HepG2 (cell line): ENCODE results near the gene DNAJB6. TPM values are rescaled to one million over a fixed set of nuclear protein-coding genes. Genes with fewer than 3 reads are reported as not detected.

ENCODE experiments used
- GTF2F1 ChIP-seq: fragments of 150-350 bp; IDR thresholded peaks from 2 replicates; pipeline ENCODE4 v1.6.1; 2014; ENCODE audit warnings: low read length
- IKZF4 ChIP-seq: sonication (generic); formaldehyde crosslinking; IDR thresholded peaks from 2 replicates; pipeline ENCODE4 v1.5.1; 2020; ENCODE audit warnings: borderline replicate concordance, mild to moderate bottlenecking, low read depth, missing genetic modification reagents; ENCODE audit errors: not compliant biosample characterization
- NFE2L2 ChIP-seq: fragments of 150-350 bp; IDR thresholded peaks from 2 replicates; pipeline ENCODE4 v1.6.1; 2014; ENCODE audit warnings: low read length
- SAFB2 ChIP-seq: sonication (generic); formaldehyde crosslinking; IDR thresholded peaks from 2 replicates; pipeline ENCODE4 v1.5.1; 2020; ENCODE audit warnings: missing genetic modification reagents, low read depth, mild to moderate bottlenecking, borderline replicate concordance
- SIX4 ChIP-seq: sonication (generic); formaldehyde crosslinking; IDR thresholded peaks from 2 replicates; pipeline ENCODE4 v1.4.0; 2020; ENCODE audit warnings: missing genetic modification reagents
- SNAI1 ChIP-seq: sonication (generic); formaldehyde crosslinking; IDR thresholded peaks from 2 replicates; pipeline ENCODE4 v1.5.0; 2020; ENCODE audit warnings: mild to moderate bottlenecking, missing genetic modification reagents, borderline replicate concordance
- ZBTB20 ChIP-seq: sonication (generic); formaldehyde crosslinking; IDR thresholded peaks from 2 replicates; pipeline ENCODE4 v1.8.1; 2023; ENCODE audit warnings: missing genetic modification reagents, low read depth, mild to moderate bottlenecking, borderline replicate concordance
- ZBTB7B ChIP-seq: sonication (generic); formaldehyde crosslinking; IDR thresholded peaks from 2 replicates; pipeline ENCODE4 v1.4.0; 2020; ENCODE audit warnings: missing genetic modification reagents
- ZNF501 ChIP-seq: sonication (generic); formaldehyde crosslinking; IDR thresholded peaks from 2 replicates; pipeline ENCODE4 v1.5.1; 2020; ENCODE audit warnings: mild to moderate bottlenecking, moderate library complexity, missing genetic modification reagents
- ZNF598 ChIP-seq: sonication (generic); formaldehyde crosslinking; IDR thresholded peaks from 2 replicates; pipeline ENCODE4 v1.5.1; 2020; ENCODE audit warnings: mild to moderate bottlenecking, missing genetic modification reagents, borderline replicate concordance
- ZNF607 ChIP-seq: sonication (generic); formaldehyde crosslinking; IDR thresholded peaks from 2 replicates; pipeline ENCODE4 v1.5.1; 2020; ENCODE audit warnings: missing genetic modification reagents, mild to moderate bottlenecking, borderline replicate concordance
- ZSCAN12 ChIP-seq: sonication (generic); formaldehyde crosslinking; IDR thresholded peaks from 2 replicates; pipeline ENCODE4 v1.9.0; 2021; ENCODE audit warnings: mild to moderate bottlenecking, missing genetic modification reagents
- polyA plus RNA-seq, 8 experiments: library from polyadenylated mRNA; depleted of rRNA in 3 of 8; stranded (reverse) in 7 of 8; unstranded in 1 of 8; fragments of >200 nt; fragmentation: Illumina TruSeq in 4 of 8; extraction: Trizol in 4 of 8; gene quantifications; 2 replicates each; pipeline versions ENCODE4 v1.2.1 to v1.2.3, GENCODE V29; 2011 to 2016; ENCODE audit warnings: low read depth in 4 of 8, missing spikeins in 1 of 8, mixed read lengths in 1 of 8; ENCODE audit not compliant: insufficient read depth in 1 of 8
- total RNA-seq, 5 experiments: library from RNA; depleted of rRNA; stranded (reverse); fragments of >200 nt; fragmentation: Illumina TruSeq; extraction: Trizol; gene quantifications; 2 replicates each; pipeline ENCODE4 v1.2.3, GENCODE V29; 2016; ENCODE audit warnings: low read depth in 1 of 5
- TF ChIP-seq, protein P1 (sequence below): sonication (generic); formaldehyde crosslinking; IDR thresholded peaks from 2 replicates; pipeline ENCODE4 v1.5.0; 2020; ENCODE audit warnings: missing genetic modification reagents, mild to moderate bottlenecking, borderline replicate concordance
- TF ChIP-seq, protein P2 (sequence below): sonication (generic); formaldehyde crosslinking; IDR thresholded peaks from 2 replicates; pipeline ENCODE4 v1.8.0; 2023; ENCODE audit warnings: mild to moderate bottlenecking, missing genetic modification reagents
- TF ChIP-seq, protein P3 (sequence below): sonication (generic); formaldehyde crosslinking; IDR thresholded peaks from 2 replicates; pipeline ENCODE4 v1.5.0; 2020; ENCODE audit warnings: missing genetic modification reagents
- TF ChIP-seq, protein P4 (sequence below): sonication (generic); formaldehyde crosslinking; IDR thresholded peaks from 2 replicates; pipeline ENCODE4 v1.4.0; 2020; ENCODE audit warnings: low read depth, missing genetic modification reagents
- TF ChIP-seq, protein P5 (sequence below): sonication (generic); formaldehyde crosslinking; IDR thresholded peaks from 2 replicates; pipeline ENCODE4 v1.9.0; 2022; ENCODE audit warnings: low read depth, missing genetic modification reagents
- TF ChIP-seq, protein P6 (sequence below): sonication (generic); formaldehyde crosslinking; IDR thresholded peaks from 2 replicates; pipeline ENCODE4 v1.5.1; 2020; ENCODE audit warnings: missing genetic modification reagents, mild to moderate bottlenecking, borderline replicate concordance

Gene DNAJB6
- total and polyA plus RNA-seq, 2 of the 13 experiments (the other 11 are each of a cell fraction or from before 2014, with no cell fraction given): 29.9 to 53.9 TPM

DNA sequence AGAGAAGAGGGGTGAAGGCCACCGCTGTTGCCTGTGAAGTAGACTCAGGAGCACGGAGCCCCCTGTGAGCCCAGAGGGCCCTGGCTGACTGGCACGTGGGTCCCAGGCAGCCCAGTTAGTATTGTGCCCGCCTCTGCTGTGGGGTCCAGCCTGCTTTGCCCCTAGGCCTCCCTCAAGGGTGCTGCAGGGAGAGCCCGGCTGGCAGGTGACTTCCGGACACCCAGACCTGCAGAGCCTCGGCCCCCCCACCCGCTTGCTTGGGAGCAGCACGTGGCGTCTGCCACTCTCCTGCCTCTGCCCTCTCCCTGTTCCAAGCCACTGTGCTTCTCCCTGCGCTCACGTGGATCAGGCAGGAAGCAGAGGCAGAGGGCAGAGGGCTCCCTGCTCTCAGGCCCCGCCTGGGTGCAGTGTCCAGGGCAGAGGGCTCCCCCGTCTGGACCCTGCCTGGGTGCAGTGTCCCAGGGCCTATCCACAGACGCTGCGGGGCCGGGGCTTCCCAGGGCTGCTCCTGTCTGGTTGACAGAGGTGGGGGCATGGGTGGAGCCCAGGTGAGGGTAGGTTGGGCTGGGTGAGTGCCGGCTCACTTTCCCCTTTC, 88.4 kb downstream of the DNAJB6 start (continued):
- TF ChIP-seq SAFB2 (CRISPR knock-in tag) (peak; percentile 49; the same call in 1 of the 2 replicates), SIX4 (CRISPR knock-in tag) (no peak), ZNF501 (CRISPR knock-in tag) (peak; percentile 34; the same call in 1 of the 2 replicates), ZSCAN12 (CRISPR knock-in tag) (no peak), ZNF598 (no peak), NFE2L2 (no peak), ZBTB7B (no peak), ZNF607 (CRISPR knock-in tag) (no peak), IKZF4 (CRISPR knock-in tag) (no peak), GTF2F1 (no peak), SNAI1 (CRISPR knock-in tag) (no peak), ZBTB20 (CRISPR knock-in tag) (no peak)
- TF ChIP-seq, protein P1, sequence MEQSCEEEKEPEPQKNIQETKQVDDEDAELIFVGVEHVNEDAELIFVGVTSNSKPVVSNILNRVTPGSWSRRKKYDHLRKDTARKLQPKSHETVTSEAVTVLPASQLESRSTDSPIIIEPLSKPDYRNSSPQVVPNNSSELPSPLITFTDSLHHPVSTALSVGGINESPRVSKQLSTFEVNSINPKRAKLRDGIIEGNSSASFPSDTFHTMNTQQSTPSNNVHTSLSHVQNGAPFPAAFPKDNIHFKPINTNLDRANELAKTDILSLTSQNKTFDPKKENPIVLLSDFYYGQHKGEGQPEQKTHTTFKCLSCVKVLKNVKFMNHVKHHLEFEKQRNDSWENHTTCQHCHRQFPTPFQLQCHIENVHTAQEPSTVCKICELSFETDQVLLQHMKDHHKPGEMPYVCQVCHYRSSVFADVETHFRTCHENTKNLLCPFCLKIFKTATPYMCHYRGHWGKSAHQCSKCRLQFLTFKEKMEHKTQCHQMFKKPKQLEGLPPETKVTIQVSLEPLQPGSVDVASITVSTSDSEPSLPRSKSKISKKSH (CRISPR knock-in tag): no peak
- TF ChIP-seq, protein P2, sequence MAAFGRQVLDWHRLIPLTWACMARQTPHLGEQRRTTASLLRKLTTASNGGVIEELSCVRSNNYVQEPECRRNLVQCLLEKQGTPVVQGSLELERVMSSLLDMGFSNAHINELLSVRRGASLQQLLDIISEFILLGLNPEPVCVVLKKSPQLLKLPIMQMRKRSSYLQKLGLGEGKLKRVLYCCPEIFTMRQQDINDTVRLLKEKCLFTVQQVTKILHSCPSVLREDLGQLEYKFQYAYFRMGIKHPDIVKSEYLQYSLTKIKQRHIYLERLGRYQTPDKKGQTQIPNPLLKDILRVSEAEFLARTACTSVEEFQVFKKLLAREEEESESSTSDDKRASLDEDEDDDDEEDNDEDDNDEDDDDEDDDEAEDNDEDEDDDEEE (CRISPR knock-in tag): no peak
- TF ChIP-seq, protein P3, sequence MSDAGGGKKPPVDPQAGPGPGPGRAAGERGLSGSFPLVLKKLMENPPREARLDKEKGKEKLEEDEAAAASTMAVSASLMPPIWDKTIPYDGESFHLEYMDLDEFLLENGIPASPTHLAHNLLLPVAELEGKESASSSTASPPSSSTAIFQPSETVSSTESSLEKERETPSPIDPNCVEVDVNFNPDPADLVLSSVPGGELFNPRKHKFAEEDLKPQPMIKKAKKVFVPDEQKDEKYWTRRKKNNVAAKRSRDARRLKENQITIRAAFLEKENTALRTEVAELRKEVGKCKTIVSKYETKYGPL (CRISPR knock-in tag): no peak
- TF ChIP-seq, protein P4, sequence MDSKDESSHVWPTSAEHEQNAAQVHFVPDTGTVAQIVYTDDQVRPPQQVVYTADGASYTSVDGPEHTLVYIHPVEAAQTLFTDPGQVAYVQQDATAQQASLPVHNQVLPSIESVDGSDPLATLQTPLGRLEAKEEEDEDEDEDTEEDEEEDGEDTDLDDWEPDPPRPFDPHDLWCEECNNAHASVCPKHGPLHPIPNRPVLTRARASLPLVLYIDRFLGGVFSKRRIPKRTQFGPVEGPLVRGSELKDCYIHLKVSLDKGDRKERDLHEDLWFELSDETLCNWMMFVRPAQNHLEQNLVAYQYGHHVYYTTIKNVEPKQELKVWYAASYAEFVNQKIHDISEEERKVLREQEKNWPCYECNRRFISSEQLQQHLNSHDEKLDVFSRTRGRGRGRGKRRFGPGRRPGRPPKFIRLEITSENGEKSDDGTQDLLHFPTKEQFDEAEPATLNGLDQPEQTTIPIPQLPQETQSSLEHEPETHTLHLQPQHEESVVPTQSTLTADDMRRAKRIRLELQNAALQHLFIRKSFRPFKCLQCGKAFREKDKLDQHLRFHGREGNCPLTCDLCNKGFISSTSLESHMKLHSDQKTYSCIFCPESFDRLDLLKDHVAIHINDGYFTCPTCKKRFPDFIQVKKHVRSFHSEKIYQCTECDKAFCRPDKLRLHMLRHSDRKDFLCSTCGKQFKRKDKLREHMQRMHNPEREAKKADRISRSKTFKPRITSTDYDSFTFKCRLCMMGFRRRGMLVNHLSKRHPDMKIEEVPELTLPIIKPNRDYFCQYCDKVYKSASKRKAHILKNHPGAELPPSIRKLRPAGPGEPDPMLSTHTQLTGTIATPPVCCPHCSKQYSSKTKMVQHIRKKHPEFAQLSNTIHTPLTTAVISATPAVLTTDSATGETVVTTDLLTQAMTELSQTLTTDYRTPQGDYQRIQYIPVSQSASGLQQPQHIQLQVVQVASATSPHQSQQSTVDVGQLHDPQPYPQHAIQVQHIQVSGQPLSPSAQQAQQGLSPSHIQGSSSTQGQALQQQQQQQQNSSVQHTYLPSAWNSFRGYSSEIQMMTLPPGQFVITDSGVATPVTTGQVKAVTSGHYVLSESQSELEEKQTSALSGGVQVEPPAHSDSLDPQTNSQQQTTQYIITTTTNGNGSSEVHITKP (CRISPR knock-in tag): 0 out of 2 replicates have a peak, but pooled peaks have one; percentile 23
- TF ChIP-seq, protein P5, sequence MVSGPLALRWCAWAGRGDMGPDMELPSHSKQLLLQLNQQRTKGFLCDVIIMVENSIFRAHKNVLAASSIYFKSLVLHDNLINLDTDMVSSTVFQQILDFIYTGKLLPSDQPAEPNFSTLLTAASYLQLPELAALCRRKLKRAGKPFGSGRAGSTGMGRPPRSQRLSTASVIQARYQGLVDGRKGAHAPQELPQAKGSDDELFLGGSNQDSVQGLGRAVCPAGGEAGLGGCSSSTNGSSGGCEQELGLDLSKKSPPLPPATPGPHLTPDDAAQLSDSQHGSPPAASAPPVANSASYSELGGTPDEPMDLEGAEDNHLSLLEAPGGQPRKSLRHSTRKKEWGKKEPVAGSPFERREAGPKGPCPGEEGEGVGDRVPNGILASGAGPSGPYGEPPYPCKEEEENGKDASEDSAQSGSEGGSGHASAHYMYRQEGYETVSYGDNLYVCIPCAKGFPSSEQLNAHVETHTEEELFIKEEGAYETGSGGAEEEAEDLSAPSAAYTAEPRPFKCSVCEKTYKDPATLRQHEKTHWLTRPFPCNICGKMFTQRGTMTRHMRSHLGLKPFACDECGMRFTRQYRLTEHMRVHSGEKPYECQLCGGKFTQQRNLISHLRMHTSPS: peak; percentile 75
- TF ChIP-seq, protein P6, sequence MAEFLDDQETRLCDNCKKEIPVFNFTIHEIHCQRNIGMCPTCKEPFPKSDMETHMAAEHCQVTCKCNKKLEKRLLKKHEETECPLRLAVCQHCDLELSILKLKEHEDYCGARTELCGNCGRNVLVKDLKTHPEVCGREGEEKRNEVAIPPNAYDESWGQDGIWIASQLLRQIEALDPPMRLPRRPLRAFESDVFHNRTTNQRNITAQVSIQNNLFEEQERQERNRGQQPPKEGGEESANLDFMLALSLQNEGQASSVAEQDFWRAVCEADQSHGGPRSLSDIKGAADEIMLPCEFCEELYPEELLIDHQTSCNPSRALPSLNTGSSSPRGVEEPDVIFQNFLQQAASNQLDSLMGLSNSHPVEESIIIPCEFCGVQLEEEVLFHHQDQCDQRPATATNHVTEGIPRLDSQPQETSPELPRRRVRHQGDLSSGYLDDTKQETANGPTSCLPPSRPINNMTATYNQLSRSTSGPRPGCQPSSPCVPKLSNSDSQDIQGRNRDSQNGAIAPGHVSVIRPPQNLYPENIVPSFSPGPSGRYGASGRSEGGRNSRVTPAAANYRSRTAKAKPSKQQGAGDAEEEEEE (CRISPR knock-in tag): no peak; the same call in 1 of the 2 replicates
